GM13977 (cell line): ENCODE data around the gene TRPM1.

Experiments
- DNase-seq: peaks from one replicate; pipeline ENCODE4 v3.0.0; 2012; ENCODE audit warnings: low spot score
- in situ Hi-C: fragments of 300-500 bp; cut with MboI; formaldehyde crosslinking; loops from one replicate; pipeline ENCODE4 v1.12.0; 2022; ENCODE audit warnings: low sequenced_read_pairs, low pct_unique_long_range_greater_than_20kb, mixed read lengths, inconsistent platforms; ENCODE audit not compliant: unreplicated experiment
- TF ChIP-seq, protein P1 (sequence below): IDR thresholded peaks from 2 replicates; pipeline ENCODE4 v1.5.1; 2012; ENCODE audit warnings: mild to moderate bottlenecking, control low read depth; ENCODE audit not compliant: insufficient read depth; ENCODE audit errors: extremely low read depth, missing control alignments

The TRPM1 gene

DNA sequence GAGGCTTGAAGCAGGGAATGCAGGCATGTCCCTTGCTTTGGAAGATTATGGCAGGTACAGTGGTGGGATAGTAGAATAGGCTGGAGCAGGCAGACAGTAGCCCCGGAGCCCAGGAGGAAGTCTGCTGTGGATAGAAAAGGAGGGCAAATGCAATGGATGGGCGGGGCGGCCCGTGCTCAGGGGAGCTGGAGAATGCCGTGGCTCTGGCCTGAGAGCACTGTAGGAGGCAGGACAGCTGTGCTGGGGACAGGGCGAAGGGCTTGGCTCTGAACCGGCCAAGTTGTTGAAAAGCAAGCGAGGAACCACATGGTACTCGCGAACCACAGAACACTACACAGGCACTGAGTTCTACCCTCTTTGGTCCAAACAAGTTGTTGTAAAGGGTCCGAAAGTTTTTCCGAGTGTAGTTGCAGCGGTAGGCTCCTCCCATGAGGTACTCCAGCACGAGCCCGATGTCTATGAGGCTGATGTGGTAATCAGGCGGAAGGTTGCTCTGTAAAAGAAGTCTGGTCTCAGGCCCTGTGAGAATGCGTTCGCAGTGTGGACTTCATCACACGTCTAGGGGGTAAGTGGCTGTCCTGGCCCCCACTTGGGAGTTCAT is 54.7 kb downstream of the TRPM1 start:
- in situ Hi-C loops: no loop called here
- no peak for DNase-seq
- TF ChIP-seq, protein P1, sequence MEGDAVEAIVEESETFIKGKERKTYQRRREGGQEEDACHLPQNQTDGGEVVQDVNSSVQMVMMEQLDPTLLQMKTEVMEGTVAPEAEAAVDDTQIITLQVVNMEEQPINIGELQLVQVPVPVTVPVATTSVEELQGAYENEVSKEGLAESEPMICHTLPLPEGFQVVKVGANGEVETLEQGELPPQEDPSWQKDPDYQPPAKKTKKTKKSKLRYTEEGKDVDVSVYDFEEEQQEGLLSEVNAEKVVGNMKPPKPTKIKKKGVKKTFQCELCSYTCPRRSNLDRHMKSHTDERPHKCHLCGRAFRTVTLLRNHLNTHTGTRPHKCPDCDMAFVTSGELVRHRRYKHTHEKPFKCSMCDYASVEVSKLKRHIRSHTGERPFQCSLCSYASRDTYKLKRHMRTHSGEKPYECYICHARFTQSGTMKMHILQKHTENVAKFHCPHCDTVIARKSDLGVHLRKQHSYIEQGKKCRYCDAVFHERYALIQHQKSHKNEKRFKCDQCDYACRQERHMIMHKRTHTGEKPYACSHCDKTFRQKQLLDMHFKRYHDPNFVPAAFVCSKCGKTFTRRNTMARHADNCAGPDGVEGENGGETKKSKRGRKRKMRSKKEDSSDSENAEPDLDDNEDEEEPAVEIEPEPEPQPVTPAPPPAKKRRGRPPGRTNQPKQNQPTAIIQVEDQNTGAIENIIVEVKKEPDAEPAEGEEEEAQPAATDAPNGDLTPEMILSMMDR: no peak

DNA sequence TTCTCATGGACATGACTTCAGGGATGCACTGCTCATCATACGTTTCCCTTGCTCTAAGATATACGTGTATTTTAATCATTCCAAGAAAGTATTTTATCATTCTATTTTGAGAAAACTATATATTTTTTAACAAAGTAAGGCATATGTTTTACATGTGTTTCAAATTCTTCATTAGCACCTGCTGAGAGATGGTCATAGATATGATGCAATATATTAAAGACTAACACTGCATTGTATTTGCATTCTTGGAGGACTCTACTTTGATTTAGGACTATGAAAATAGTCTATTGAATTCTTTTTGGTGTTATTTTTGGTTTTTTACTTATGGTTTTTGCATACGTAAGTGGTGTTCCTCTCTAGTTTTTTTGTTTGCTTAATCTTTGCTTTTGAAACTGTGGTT is 55.9 kb downstream of the TRPM1 start:
- in situ Hi-C loops: no loop called here
- DNase-seq: no peak
- TF ChIP-seq, protein P1: no peak

DNA sequence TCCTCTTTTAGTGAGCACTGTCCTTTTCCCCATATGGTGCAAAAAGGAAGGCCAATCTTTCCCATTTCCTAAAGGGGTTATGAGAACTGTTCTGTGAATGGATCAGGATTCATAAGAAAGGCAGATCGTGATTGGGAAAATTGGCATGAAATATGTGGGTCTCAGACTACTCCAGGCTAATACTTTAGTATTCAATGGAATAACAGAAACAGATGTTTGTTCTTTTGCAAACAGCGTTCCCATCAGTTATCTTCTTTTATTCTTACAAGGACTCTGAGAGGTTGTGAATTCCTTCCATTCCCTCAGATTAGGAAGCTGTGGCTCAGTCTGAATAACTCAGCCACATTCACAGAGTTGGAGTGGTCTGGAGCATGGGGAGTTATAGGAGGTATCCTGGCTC is 58.8 kb downstream of the TRPM1 start:
- TF ChIP-seq, protein P1: no peak
- no peak for DNase-seq
- in situ Hi-C loops: no loop called here

DNA sequence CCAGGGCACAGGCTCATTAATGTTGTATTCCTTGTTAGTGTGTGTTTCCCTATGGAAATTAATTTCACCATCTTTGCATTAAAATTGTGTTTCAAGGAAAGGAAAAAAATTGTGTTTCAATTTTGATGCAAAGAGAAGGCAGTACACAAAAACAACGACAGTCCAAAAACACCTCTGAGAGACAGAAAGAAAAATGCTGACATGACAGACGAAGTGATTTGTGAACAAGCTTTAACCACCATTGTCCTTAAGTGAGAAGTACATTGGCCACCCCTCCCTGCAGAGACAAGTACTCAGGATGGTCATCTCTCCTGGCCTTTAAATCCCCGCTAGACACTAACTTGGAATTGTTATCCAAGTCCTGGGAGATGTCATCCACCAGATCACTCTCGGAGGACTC is 59.9 kb downstream of the TRPM1 start:
- in situ Hi-C loops: no loop called here

DNA sequence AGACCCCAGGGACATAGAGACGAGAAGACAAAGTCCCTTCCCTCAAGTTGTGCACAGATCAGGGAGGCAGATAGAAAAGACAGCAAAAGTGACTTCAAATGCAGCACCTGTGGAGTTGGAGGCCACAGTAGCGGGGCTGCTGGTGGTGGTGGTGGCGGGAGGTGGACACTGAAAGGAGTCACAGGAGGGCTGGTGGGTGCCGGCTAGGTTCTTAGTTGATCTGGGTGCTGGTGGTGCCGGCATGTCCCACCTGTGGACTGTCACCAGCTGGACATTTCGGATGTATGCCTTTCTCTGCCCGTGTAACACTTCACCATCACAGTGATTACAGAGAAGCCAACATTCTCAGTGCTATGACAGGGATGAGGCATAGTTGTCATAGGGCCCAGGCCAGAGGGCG is 60.9 kb downstream of the TRPM1 start:
- DNase-seq: no peak
- TF ChIP-seq, protein P1: no peak
- in situ Hi-C loops: no loop called here

More for the DNA sequence above, 59.9 kb downstream of the TRPM1 start:
- TF ChIP-seq, protein P1: no peak
- no peak for DNase-seq

DNA sequence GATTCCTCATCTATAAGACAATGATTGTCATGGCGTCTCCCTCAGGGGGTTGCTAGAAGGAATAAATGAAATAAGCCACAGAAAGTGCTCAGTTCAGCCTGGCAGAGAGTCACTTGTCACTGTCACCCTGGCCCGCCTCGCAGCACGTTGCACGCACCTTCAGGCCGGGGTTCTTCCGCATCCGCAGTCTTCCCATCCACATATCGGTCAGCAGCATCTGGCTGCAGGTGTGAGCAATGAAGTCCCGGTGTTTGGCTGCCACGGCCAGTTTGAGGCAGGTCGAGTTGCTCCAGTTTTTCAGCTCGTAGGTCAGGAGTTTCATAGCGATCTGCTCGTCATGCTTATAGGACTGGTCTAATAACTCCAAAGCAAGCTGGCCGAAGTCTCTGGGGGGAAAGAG is 61.6 kb downstream of the TRPM1 start:
- no peak for DNase-seq
- TF ChIP-seq, protein P1: no peak
- in situ Hi-C loops: no loop called here
